Gastroesophageal sphincter (tissue), 3 donors: Measurements from ENCODE around the gene POR.

ENCODE experiments used
- EP300 ChIP-seq: sonication (generic); formaldehyde crosslinking; IDR thresholded peaks from one replicate; pipeline ENCODE4 v1.6.1; 2017; ENCODE audit warnings: antibody characterized with exemption, mild to moderate bottlenecking
- POLR2A ChIP-seq, 2 donors: fragments of 450-650 bp; IDR thresholded peaks; one replicate each; pipeline ENCODE4 v1.6.1; 2017; ENCODE audit warnings: antibody characterized with exemption in 2 of 2, mild to moderate bottlenecking in 2 of 2, moderate library complexity in 1 of 2
- POLR2AphosphoS5 ChIP-seq: sonication (generic); formaldehyde crosslinking; IDR thresholded peaks from one replicate; pipeline ENCODE4 v1.6.1; 2017; ENCODE audit warnings: antibody characterized with exemption
- TF ChIP-seq, protein P1 (sequence below), 4 experiments: fragments of 200-600 bp in 2 of 4; fragments of 450-650 bp in 2 of 4; sonication (generic) in 1 of 4; IDR thresholded peaks; one replicate each; pipeline ENCODE4 v1.5.1; 2017 to 2019; ENCODE audit warnings: antibody characterized with exemption in 4 of 4, mild to moderate bottlenecking in 2 of 4, moderate library complexity in 2 of 4

DNA sequence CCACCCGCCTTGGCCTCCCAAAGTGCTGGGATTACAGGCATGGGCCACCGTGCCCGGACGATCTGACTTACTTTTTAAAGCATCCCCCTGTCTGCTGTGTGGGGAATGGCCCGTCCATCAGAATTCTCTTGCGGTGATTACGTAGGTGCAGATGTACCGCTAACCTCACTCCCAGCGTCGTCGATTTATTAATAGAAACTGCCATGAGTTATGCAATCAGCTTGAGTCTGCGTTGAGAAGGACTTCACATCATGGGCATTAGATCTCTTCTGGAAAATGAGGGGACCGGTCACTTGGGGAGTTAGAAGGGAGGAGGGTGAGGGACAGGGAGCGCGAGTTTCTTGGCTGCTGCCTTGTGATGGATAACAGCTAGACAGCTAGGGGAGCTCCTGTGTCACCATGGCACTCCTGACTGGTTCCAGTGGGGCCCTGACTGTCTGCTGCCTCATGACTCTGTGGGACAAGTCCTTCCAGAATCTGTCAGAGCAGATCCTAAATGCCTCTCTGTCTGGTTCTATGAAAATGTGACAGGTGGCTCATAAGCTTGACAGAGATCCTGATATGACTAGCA, 35.2 kb downstream of the POR start:
- TF ChIP-seq, protein P1, sequence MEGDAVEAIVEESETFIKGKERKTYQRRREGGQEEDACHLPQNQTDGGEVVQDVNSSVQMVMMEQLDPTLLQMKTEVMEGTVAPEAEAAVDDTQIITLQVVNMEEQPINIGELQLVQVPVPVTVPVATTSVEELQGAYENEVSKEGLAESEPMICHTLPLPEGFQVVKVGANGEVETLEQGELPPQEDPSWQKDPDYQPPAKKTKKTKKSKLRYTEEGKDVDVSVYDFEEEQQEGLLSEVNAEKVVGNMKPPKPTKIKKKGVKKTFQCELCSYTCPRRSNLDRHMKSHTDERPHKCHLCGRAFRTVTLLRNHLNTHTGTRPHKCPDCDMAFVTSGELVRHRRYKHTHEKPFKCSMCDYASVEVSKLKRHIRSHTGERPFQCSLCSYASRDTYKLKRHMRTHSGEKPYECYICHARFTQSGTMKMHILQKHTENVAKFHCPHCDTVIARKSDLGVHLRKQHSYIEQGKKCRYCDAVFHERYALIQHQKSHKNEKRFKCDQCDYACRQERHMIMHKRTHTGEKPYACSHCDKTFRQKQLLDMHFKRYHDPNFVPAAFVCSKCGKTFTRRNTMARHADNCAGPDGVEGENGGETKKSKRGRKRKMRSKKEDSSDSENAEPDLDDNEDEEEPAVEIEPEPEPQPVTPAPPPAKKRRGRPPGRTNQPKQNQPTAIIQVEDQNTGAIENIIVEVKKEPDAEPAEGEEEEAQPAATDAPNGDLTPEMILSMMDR (IDR thresholded peaks at IDR 0.05), result no peak
- TF ChIP-seq POLR2A (IDR thresholded peaks at IDR 0.05) (no peak), EP300 (no peak), POLR2AphosphoS5 (no peak)
